ENCODE measurements around the gene SLC44A1.
"Not testable (repeated sequence)": the region's sequence is repeated elsewhere in the genome, so short reads cannot be mapped to it uniquely, and the experiment has no call there.

SLC44A1 gene

DNA sequence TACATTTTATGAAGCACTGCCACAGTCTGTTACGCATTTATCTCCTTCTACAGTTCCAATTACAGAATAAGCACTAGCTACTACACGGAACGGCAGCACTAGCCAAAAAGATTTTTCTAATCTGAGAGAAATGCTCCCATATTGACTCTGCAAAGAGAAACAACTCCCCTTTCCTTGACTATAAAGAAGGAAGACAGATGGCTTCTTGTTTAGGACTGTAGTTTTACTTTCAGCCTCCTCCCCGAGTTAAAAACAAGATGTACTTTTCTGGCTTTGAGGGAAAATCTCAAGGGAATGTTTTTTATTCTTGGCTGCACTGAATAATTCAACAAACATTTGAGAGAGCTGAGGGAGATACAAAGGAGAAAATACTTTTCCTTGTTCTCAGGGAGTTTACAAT, 1.9 kb upstream of the SLC44A1 start:
- DNase-seq (ENCODE audit: low spot score): no peak

GRCh38 chr9:105243015-105243686, 1.3 kb upstream of the SLC44A1 start:
- DNase-seq (ENCODE audit: low spot score): no peak

- DNase-seq (ENCODE audit: low spot score): peak; percentile 72
Measured at GRCh38 chr9:105244734-105245028, 230 bp downstream of the SLC44A1 start.

- peak; percentile 36 for DNase-seq (ENCODE audit: low spot score)
Measured at GRCh38 chr9:105245029-105245890, 809 bp downstream of the SLC44A1 start.

DNA sequence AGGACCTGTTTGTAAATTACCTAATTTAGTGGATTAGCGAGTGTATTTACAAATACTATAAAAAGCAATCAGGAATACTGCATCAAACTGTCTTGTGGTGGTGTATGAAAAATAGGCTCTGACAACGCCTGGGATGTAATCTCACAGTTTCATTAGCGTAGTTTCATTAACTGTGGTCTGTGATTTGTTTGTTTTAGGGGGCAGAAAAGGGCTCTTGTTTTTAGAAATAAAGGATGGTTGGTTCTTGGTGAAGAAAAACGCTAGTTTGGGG, 1.4 kb downstream of the SLC44A1 start:
- no peak for DNase-seq (ENCODE audit: low spot score)

GRCh38 chr9:105246656-105247173, 2.3 kb downstream of the SLC44A1 start:
- no peak for DNase-seq (ENCODE audit: low spot score)

GRCh38 chr9:105248691-105249090, 4.2 kb downstream of the SLC44A1 start:
- DNase-seq (ENCODE audit: low spot score): no peak

- DNase-seq (ENCODE audit: low spot score): no peak
Measured at GRCh38 chr9:105251133-105251532, 6.7 kb downstream of the SLC44A1 start.

- no peak for DNase-seq (ENCODE audit: low spot score)
Measured at GRCh38 chr9:105251733-105252404, 7.4 kb downstream of the SLC44A1 start.

DNA sequence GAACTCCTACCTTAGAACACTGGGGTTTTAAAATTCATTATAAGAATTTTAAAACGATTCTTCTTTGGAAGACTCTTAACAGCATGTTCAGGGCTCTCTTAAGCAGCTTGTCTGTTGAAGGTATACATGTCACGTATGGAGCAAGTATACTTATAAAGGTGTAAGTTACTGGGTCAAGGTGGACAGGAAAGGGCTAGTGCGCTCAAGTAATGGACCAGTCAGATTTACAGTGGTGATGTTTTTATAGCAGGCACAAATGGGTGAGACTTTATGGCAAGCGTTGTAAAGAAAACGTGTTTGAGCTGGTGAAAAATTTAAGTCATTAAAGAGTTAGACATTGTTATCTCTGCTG, 7.9 kb downstream of the SLC44A1 start:
- no peak for DNase-seq (ENCODE audit: low spot score)

- DNase-seq (ENCODE audit: low spot score): no peak
Measured at GRCh38 chr9:105254226-105254625, 9.8 kb downstream of the SLC44A1 start.

DNA sequence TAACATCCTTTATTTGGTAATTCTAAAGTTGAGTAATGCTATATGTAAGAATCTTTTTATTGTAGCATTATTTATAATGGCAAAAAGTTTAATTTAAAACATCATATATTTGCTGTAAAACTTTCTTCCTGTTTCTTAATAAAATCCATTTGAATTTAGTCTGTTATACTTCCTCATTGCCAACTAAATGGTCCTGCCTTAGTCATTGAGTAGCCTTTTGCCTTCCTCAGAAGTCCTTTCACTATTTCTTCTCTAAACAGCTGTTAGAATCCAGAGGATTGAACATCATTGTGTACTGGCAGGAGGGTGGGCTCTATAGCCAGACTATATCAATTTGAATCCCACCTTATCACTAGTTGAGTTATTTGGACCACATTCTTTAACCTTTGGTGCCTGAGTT, 11.0 kb downstream of the SLC44A1 start:
- no peak for DNase-seq (ENCODE audit: low spot score)

- DNase-seq (ENCODE audit: low spot score): not testable (repeated sequence)
Measured at GRCh38 chr9:105256569-105256968, 12.1 kb downstream of the SLC44A1 start.

GRCh38 chr9:105257809-105258208, 13.4 kb downstream of the SLC44A1 start:
- no peak for DNase-seq (ENCODE audit: low spot score)

- DNase-seq (ENCODE audit: low spot score): no peak
Measured at GRCh38 chr9:105258225-105258737, 13.8 kb downstream of the SLC44A1 start.

GRCh38 chr9:105259274-105259673, 14.8 kb downstream of the SLC44A1 start:
- no peak for DNase-seq (ENCODE audit: low spot score)

DNA sequence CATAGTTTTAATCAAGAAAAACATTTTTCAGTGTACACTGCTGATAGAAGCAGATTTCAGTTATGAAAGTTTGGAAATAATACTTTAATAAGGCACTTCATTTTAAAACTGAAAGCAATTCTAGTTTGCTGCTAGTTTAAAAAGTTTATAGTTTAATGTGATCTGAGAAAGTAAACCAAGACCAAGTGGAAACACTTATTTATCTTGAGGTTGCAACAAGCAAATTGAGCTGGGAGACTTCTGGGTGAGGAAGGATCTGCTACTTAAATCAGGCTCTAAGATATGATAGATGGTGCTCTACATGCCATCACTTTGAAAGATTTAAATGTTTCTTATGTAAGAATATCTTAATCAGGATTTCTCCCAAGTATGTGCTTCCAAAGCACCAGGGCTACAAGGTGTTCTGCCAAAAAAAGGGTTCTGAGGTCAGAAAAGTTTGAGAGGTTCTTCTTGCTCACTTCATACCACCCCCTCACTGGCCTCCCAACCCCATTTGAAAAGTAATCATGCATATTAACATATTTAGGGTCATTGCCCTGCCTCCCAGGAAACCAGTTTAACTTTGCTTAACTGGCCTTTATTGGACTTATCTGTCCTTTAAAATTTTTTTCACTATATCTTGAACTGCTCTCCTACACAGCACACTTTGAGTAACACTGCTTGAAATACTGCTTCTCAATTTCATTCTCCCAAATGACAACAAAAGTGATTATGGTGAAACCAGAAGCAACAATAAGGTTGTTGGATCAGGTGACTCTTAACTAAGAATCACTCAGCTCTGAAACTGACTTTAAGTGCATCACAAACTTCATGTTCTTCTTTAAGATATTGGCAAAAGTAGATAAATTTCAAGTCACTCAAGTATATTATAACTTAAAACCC, 15.5 kb downstream of the SLC44A1 start:
- no peak for DNase-seq (ENCODE audit: low spot score)

DNA sequence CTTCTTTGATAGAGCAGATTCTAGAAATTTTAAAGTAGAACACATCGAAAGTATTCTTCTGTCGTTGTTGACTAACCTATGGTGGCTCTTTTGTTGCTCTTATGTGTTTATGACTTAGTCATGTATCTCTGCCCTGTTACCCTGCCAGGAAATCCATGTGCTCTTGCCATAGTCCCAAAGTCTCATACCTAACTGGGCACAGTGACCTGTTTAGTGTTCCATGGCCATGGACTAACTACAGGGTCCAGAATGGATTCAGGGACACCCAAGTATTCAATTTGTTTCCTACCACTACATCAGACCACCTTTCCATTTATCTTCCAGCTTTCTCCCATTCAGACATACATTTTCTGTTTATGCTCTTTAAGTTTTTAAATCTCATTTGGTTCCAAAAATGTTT, 18.0 kb downstream of the SLC44A1 start:
- no peak for DNase-seq (ENCODE audit: low spot score)

DNA sequence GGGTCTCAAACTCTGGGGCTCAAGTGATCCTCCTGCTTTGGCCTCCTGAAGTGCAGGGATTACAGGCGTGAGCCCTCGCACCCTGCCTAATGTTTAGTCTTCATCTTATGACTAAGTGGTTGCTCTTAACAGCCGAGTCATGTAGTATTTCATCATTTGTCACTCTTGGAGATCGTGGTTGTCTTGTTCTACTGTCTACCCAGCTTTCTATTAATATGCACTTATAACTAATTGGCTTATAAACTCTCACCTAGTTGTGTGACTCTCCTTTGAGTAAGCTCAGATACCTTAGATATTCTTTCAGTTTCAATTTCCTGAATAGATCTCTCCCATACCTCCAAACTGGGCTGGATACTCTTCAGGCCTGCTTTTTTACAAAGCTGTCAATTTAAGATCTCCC, 19.9 kb downstream of the SLC44A1 start:
- DNase-seq (ENCODE audit: low spot score): no peak

- not testable (repeated sequence) for DNase-seq (ENCODE audit: low spot score)
Measured at GRCh38 chr9:105268254-105268653, 23.8 kb downstream of the SLC44A1 start.

- DNase-seq (ENCODE audit: low spot score): no peak
Measured at GRCh38 chr9:105269593-105269992, 25.1 kb downstream of the SLC44A1 start.

- no peak for DNase-seq (ENCODE audit: low spot score)
Measured at GRCh38 chr9:105270711-105271110, 26.3 kb downstream of the SLC44A1 start.

All from germinal center (tissue), 1 donor.